NCI-H1694 treated with DMSO at 0.1 percent for 48 hours (cell line): ENCODE data around the gene MSH3.

Experiments used
- DNase-seq: peaks from one replicate; lab custom pipeline; 2025; lab: John Stamatoyannopoulos, UW

Gene MSH3

DNA sequence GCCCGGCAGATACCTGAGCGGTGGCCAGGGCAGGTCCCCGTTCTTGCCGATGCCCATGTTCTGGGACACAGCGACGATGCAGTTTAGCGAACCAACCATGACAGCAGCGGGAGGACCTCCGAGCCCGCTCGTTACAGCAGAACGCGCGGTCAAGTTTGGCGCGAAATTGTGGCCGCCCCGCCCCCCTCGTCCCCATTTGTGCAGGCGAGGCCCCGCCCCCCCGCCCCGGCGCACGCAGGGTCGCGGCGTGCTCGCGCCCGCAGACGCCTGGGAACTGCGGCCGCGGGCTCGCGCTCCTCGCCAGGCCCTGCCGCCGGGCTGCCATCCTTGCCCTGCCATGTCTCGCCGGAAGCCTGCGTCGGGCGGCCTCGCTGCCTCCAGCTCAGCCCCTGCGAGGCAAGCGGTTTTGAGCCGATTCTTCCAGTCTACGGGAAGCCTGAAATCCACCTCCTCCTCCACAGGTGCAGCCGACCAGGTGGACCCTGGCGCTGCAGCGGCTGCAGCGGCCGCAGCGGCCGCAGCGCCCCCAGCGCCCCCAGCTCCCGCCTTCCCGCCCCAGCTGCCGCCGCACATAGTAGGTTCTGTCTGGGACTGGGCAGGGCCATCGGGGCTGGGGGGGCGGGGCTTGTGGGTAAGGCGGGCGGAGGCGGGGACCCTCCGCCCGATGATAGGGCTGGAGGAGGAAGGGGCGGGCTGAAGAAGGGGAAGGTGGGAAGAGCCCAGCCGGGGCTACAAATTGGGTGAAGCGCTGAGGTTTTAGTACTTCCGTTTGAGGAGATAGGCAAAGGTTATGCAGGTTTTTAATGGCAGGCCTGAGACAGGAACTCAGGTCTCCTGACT is at the start of gene MSH3, which contains the start of gene DHFR:
Gene MSH3, plus strand, starts transcription at position 262 of the 840 bp plus-strand sequence. Its CDS starts 76 bp downstream, at position 338.
Gene DHFR, minus strand, starts transcription at position 593 of the 840 bp plus-strand sequence. Its CDS starts 494 bp downstream, at position 99.
- DNase-seq: peak; percentile 92

DNA sequence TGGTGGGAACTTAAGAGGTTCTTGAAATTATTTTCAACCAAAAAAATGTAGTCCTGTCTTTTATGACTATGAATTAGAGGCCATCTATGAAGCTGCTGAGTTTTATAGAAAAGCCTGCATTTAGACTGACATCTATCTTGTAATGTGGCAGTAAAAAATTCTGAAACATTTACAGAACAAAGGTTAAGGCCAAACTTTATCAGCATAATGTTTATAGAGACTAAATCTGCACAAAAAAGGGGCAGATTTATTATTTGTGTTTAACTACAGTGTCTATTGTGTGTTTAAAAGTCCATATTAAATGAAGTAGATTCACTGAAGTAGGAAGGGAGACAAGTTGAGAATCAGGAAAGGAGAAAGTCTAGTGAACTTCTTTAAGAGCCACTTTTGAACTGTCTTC is 47.1 kb upstream of the MSH3 start:
- no peak for DNase-seq

DNA sequence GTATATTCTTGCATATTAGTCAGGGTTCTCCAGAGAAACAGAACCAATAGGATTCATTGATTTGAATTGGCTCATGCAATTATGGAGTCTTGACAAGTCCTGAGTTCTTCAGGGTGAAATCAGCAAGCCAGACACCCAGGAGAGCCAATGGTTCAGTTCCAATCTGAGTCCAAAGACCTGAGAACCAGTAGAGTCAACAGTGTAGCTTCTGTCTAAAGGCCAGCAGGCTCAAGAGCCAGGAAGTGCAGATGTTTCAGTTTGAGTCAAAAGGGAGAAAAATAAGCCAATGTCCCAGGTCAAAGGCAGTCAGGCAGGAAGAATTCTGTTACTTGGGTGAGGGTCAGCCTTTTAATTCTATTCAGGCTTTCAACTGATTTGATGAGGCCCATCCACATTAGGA is 46.6 kb upstream of the MSH3 start:
- DNase-seq: no peak

DNA sequence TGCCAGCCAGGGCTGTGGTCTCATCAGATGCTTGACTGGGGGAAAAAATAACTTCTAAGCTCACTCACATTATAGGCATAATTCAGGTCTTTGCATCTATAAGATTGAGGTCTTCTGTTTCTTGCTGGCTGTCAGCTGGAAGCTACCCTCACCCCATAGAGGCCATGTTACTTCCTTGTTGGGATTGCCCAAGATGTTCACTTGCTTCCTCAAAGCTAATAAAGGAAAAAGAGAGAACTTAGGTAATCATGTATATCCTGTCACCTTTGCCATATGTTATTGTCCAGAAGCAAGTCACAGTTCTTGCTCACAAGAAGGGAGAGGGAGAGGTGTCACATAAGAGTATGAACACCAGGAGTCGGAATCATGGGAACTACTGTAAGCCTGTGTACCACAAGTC is 45.7 kb upstream of the MSH3 start:
- DNase-seq: no peak

DNA sequence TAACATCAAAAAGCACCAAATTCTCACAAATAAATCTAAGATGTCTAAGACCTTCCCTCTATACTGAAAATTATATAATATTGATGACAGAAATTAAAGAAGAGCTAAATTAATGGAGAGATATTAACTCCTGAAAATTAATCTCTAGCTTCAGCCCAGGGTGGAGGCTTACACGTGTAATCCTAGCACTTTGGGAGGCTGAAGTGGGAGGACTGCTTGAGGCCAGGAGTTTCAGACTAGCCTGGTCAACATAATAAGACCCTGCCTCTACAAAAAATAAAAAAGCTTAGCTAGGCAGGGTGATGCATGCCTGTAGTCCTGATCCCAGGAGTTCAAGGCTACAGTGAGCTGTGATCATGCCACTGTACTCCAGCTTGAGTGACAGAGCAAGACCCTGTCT is 44.8 kb upstream of the MSH3 start:
- DNase-seq: no peak

DNA sequence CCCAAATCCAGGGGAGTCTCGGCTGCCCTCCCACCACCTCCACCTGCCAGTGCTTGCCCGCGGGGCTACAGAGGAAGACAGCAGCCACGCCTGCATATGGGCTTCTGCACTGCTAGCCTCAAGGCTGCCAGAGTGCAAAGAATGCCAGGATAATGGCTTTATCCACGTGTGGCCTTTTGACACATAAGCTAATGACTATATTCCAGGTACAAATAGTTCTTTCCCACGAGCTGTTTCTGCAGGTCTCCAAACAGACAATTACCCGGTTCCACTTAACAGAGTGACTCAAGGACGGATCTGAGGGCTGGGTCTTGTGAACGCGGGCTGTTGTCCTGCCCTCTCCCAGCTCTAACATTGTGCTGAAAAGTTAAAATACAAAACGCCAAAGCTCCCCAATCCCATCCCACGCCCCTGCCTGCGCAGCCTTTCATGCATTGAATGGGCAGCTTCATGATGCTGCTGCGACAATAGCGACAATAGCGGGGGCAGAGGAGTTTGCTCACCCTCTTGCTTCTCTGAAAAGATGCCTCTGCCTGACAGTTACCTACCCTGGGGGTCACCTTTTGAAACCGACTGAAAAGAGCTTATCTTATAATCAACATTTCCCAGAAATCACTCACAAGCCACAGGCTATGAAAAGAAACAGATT is 39.1 kb upstream of the MSH3 start:
- DNase-seq: no peak

DNA sequence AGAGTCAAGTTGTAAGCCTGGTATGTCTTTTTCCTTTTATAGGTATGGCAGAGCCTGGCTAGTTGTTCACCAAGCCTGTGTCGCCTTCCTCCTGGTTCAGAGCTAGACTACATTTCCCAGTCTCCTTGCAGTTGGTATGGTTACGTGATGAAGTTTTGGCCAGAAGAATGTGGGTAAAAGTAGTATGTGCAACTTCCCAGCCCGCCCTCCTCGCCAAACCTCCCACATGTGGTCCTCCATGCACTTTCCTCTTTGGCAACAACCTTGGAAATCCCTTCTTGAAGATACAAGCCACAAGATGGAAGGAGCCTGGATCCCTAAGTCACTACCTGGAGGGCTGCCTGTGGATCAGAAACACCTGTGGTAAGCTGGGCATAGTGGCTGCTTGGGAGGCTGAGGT is 36.0 kb upstream of the MSH3 start:
- no peak for DNase-seq

DNA sequence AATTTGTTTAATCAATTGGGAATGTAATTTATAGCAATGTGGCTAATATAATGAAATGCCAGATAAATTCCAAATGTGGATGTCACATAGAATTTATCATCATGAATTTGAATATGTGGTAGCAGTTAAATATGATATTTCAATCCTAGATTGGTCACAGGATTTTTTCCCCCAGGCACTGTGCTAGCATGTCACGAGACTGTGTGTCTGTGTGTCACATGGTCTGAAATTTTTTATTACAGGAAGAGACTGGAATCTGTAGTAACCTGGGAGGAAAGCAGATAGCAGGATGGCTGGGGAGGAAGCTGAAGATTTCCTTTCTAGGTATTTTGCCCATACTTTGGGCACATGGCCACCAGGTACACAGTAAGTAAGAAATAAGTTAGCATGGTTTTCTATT is 35.4 kb upstream of the MSH3 start:
- DNase-seq: no peak

DNA sequence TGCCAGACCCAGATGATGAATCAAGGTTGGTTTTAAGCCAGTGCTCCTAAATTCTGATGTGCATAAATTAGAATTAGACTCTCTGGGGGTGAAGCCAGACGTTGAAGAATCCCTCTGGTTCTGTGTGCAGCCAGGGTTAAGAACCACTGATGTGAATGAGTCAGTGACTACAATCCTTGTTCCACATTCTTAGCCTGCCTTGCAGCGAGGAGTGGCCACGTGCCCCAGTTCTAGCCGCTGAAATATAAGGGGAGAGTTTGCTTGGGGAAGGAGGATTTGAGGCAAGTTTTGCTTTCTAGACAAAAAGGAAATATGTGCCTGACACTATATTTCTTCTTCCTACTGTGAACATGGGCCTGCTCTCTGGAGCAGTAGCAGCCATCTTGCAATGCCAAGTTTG is 34.2 kb upstream of the MSH3 start:
- no peak for DNase-seq

DNA sequence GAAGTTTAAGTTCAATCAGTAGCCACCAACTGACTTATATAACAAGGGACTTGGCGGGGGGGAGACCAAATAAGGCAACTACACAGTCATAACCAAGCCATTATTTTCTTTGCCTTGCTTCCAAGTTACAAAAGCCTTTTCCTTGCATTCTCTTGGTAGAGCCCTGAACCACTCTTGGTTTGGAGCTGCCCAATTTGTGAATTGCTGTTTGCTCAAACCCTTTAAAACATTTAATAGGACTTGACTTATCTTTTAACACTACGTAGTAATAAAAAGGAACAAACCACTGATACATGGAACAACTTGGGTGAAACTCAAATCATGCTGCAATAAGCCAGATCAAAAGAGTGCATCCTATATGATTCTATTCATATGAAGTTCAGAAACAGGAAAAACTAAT is 31.7 kb upstream of the MSH3 start:
- DNase-seq: no peak

DNA sequence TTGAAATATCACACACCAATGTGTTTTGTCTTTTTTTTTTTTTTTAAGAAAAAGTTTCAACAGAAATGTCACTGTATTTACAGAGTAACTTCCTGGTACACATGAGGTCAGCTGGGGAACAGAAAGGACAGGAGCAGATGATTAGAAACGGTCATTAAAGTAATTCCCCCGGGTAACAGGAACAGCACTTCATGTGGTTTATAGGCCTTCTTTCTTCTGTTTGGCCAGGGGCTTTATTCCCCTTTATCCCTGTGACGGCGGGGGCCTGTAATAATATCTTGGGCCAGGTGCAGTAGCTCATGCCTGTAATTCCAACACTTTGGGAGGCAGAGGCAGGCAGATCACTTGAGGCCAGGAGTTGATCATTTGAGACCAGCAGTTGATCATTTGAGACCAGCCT is 30.5 kb upstream of the MSH3 start:
- DNase-seq: no peak

DNA sequence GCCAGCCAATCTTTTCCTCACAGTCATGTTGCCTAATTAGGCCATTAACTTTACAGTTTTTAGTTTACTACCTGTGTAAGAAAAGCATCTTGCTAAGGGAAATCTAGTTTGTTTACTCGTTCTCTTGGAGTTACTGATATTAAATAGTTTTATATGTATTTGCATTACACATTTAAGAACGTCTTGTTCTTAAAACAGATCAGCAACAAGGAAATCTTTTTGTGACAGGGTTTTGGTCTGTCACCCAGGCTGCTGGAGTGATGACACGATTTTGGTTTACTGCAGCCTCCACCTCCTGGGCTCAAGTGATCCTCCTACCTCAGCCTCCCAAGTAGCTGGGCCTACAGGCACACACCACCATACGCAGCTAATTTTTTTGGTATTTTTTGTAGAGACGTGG is 29.2 kb upstream of the MSH3 start:
- no peak for DNase-seq

DNA sequence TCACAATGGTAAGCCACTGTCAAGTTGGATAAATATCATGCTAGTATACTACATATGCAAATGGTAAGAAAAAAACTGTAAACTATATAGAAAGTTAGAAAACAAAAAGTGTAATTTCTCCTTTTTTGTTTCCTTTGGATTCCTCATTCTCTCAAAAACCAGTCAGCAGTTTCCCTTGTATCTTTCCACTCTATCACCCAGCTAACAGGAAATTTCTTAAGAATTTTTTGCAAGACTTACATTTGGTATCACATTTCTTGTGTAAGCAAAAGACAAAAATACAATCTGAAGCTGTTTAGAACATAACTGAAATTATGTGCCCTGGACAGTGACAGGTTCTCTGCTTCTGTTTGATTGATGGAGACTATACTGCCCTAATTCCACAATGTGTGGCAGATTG is 25.2 kb upstream of the MSH3 start:
- DNase-seq: no peak

DNA sequence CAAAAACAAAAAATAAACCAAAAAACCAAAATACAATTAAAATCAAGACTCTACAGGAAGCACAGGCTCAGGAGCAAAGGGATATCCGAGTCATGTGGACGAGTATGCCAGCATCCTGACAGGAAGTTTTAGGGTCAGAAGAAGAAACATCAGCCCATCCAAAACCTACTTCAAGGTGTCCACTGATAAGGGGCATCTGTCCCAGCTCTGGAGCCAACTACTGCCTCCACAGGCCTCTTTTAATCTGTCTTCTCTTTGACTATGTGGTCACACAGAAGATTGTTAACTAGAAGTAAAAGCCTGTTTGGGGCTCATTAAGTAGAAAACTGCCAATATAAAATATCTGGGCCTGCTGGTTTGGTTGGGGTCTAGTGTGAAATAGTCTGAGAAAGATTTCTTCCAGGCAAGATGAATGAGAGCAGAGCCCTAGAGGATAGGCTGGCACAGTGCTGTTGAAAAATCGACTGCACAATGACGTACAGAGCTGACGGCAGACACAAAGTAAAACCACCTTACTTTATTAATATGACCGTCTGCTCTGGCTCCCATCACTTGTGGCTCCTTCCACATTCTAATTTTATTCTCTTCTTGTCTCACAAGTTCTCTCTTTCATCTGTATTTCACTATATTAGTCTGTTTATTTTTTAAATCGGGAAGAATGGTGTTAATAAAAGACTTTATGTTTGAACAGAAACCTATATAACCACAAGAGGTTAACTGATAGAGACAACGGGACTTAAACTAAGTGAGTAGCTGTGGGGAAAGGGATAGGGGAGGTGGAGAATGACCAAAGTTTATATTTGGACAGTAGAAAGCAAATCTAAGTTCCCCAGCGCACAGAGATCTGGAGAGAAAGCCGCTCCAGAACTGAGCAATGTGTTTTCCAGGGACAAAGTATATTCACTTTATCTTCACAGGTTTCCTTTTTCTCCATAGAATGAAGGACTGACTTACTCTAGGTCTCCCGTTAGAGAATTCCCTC is 22.9 kb upstream of the MSH3 start:
- no peak for DNase-seq

DNA sequence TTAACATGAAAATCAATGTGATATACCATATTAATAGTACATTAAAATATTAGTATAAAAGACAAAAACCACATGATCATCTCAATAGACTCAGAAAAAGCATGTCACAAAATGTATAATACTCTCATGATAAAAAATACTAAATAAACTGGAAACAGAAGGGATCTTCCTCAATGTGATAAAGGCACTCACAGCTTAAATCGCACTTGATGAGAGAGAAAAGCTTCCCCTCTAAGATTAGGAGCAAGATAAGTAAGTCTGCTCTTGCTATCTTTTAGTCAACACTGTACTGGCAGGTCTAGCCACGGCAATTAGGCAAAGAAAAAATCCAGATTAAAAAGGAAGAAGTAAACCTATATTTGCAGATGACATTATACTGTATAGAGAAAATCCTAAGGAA is 21.8 kb upstream of the MSH3 start:
- no peak for DNase-seq

DNA sequence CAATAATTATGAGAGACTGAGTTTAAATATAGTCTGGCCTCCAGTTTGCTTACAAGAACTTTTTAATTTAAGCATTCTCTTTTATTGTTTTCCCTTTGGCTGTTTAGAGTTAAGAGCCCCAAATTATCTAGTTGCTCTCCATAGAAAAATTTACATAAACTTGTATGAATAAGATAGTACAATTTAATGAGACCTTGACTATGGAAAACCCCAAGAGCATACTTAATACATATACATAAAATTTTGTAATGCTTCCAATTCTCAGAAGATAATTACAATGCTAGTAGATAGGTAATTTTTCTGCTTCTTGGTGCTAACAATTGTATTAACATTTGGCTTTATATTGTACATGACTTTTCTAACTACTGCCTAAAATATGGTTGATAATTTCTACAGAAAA is 20.3 kb upstream of the MSH3 start:
- DNase-seq: no peak

DNA sequence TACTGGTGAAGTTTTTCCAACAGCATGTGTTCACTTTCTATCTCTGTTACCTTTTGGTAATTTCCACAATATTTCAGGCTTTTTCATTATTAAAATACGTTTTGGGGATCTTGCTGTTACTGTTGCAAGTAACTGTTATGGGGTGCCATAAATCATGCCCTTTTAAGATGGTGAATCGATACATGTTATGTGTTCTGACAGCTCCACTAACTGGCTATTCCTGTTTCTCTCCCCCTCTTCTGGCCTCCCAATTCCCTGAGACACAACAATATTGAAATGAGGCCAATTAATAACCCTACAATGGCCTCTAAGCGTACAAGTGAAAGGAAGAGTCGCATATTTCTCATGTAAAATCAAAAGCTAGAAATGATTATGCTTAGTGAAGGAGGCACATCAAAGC is 13.1 kb upstream of the MSH3 start:
- no peak for DNase-seq

DNA sequence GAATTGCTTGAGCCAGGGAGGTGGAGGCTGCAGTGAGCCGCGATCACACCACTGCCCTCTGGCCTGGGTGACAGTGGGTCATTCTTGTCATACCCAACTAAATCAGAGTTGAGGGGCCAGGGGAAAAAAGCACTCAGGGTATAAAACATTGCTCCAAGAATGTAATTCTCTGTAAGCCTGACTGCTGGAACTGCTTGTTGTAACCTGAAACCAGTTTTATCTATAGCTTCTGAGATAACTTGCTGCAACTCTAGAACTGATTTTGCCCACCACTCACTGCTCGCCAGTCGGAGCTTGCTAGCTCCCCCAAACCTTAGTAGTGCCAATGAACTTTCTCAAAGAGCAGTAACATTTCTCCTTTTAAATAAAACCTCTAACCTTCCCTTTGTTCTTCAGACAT is 9.6 kb upstream of the MSH3 start:
- no peak for DNase-seq

DNA sequence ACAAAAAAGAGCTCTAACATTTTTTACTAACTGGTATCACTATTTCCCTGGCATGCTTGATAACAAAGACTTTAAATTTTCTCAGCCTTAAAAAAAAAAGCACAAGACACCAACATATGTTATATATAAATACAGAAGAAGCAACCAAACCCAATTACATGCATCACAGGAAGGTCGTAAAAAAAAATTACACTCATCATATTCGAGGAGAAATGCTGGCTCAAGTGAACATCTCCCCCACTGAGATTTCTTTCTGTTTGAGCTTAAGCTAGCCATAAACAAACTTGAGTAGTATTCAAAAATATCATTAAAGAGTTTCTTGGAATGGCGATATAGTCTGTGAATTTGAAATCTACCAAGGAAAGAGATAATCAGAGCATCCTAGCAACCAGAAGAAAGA is 7.5 kb upstream of the MSH3 start:
- no peak for DNase-seq

DNA sequence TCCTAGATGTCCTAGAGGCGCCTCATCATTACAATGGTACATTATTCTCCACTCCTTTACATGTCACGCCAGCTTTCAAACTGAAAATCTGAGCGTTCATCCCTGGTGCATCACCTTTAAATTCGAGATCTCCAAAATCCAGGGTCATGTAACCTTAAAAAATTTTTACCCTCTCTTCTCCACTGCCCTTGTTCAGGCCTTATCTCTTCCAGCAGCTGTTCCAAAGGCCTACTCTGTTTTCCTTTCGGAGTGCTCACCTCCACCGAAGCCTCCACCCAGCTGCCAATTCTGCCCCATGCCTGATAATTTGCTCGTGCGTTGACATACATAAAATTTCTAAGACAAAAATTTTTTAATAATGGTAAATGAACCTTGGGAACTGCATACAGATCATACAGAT is 950 bp upstream of the MSH3 start:
- DNase-seq: no peak

DNA sequence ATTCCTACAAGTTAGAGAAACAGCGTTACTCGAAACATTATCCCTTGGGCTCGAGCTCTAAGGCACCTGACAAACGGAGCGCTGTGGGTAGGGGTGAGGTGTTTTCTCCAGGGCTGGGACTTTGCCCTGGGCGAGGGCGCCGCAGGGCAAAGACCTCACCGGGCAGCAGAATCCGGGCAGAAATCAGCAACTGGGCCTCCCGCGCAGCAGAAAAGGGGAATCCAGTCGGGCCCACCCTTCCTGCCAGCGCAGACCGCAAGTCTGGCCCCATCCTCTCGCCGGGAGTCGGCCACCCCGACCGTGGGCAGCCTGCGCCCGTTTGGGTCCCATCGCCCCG is 430 bp upstream of the MSH3 start:
- no peak for DNase-seq

DNA sequence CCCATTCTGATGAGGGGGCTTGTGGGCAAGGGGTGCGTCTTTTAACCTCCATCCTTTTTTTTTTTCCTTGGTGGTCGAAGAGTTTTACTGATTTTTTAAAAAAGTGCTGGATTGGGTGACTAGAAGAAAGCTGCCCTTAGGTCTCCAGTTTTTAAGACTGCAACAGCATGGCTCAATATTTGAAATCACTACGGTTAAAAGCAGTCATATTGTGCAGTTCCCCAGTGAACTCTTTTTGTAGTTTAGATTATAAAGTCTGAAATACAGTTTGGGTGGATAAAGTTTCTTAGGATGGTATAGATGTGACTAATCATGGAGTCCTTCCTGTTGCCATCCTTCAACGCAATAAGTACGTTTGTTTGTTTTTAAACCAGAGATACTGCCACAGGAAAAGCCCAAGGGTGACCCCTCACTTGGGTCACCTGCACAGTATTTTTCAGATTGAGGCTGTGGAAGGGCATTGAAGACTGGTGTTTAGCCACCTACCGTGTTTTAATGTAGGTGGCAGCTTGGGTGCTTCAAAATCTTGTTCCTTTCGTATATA is 851 bp downstream of the MSH3 start:
- DNase-seq: peak; percentile 46
